ENCODE data around the gene DYNLT3.

DYNLT3 gene

DNA sequence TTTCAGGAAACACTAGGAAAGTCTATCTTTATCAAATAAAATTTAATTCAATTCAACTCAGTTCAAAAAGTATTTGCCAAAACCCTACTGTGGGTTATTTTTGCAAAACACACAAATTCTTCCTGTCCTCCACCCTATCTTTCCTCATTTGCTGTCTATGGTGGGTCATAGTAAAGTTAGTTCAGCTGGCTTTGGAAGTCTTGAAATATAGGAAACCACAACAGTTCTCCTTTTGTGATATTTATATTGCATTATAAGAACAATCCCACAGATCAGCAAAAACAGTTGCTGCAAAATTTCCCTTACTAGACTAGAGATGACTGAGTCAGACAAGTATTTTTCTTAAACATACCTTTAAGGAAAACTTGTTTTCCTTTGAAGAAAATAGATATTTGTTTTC, 45.3 kb downstream of the DYNLT3 start:
- no peak for ATAC-seq (ENCODE audit: low read depth)

DNA sequence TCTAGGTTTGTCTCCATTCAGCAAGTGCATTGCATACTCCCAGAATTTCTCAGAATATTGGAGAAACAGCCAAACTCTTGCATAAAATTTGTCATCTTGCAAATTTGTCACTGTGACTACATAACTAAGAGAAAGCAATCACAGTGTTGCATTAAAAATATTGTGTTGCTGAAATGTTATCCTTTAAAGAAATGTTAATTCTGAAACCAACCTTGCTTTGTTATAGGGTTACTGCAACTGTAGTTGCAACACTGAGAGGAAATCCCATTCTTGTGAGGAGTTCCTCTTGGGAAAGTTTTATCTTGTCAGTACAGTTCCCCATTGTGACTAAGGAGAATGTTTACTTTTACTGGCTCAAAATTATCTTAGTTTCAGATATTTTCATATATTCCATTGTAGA, 46.7 kb downstream of the DYNLT3 start:
- Histone ChIP-seq H3K4me1 (ENCODE audit: insufficient read depth, poor library complexity, severe bottlenecking) (no peaks in the 10 kb centered on the region), H3K27ac (ENCODE audit: poor library complexity, severe bottlenecking) (no peak overlapping the region), H3K36me3 (ENCODE audit: low read depth) (no peaks in the 10 kb centered on the region), H3K27me3 (ENCODE audit: insufficient read depth, poor library complexity, severe bottlenecking) (no peaks in the 10 kb centered on the region), H3K9me3 (ENCODE audit: severe bottlenecking) (no peaks in the 10 kb centered on the region), H3K4me3 (ENCODE audit: severe bottlenecking) (no peak overlapping the region)
- TF ChIP-seq, protein P1, sequence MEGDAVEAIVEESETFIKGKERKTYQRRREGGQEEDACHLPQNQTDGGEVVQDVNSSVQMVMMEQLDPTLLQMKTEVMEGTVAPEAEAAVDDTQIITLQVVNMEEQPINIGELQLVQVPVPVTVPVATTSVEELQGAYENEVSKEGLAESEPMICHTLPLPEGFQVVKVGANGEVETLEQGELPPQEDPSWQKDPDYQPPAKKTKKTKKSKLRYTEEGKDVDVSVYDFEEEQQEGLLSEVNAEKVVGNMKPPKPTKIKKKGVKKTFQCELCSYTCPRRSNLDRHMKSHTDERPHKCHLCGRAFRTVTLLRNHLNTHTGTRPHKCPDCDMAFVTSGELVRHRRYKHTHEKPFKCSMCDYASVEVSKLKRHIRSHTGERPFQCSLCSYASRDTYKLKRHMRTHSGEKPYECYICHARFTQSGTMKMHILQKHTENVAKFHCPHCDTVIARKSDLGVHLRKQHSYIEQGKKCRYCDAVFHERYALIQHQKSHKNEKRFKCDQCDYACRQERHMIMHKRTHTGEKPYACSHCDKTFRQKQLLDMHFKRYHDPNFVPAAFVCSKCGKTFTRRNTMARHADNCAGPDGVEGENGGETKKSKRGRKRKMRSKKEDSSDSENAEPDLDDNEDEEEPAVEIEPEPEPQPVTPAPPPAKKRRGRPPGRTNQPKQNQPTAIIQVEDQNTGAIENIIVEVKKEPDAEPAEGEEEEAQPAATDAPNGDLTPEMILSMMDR (IDR thresholded peaks at IDR 0.05; ENCODE audit: poor library complexity, severe bottlenecking): no peak
- no peak for ATAC-seq (ENCODE audit: low read depth)
- no peak for DNase-seq (ENCODE audit: low spot score)

More for the DNA sequence above, 45.3 kb downstream of the DYNLT3 start:
- Histone ChIP-seq H3K27ac (ENCODE audit: poor library complexity, severe bottlenecking) (no peak overlapping the region), H3K4me3 (ENCODE audit: severe bottlenecking) (no peak overlapping the region), H3K36me3 (ENCODE audit: low read depth) (no peaks in the 10 kb centered on the region), H3K4me1 (ENCODE audit: insufficient read depth, poor library complexity, severe bottlenecking) (no peaks in the 10 kb centered on the region), H3K27me3 (ENCODE audit: insufficient read depth, poor library complexity, severe bottlenecking) (no peaks in the 10 kb centered on the region), H3K9me3 (ENCODE audit: severe bottlenecking) (no peaks in the 10 kb centered on the region)
- no peak for DNase-seq (ENCODE audit: low spot score)
- TF ChIP-seq, protein P1 (IDR thresholded peaks at IDR 0.05; ENCODE audit: poor library complexity, severe bottlenecking): no peak

GRCh38 chrX:37799936-37800335, 47.4 kb downstream of the DYNLT3 start:
- H3K4me3 ChIP-seq (ENCODE audit: severe bottlenecking): no peak overlapping the region
- no peaks in the 10 kb centered on the region for H3K27me3 ChIP-seq (ENCODE audit: insufficient read depth, poor library complexity, severe bottlenecking)
- ATAC-seq (ENCODE audit: low read depth) (no peak), DNase-seq (ENCODE audit: low spot score) (no peak)
- H3K4me1 ChIP-seq (ENCODE audit: insufficient read depth, poor library complexity, severe bottlenecking): no peaks in the 10 kb centered on the region
- TF ChIP-seq, protein P1 (IDR thresholded peaks at IDR 0.05; ENCODE audit: poor library complexity, severe bottlenecking): no peak
- no peaks in the 10 kb centered on the region for H3K36me3 ChIP-seq (ENCODE audit: low read depth)
- H3K9me3 ChIP-seq (ENCODE audit: severe bottlenecking): no peaks in the 10 kb centered on the region
- H3K27ac ChIP-seq (ENCODE audit: poor library complexity, severe bottlenecking): no peak overlapping the region

DNA sequence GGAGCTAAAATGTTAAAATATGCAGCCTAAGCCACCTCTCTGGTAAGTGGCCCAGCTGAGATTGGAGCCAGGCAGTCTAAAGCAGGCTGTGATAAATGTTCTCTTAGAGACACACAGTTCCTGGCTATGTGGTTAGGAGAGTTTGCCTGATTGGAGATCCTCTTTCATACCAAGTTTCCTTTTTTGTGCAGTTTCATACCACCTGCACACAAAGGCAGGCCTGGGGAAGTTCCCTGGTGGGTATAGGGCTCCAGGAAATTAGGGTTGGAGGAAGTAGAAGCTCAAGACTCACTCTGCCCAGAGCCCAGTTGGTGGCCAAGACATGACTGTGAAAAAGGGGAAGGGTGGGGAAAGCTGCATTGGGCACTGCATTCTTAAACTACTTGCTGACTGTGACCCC, 50.6 kb downstream of the DYNLT3 start:
- Histone ChIP-seq H3K4me3 (ENCODE audit: severe bottlenecking) (no peak overlapping the region), H3K4me1 (ENCODE audit: insufficient read depth, poor library complexity, severe bottlenecking) (no peaks in the 10 kb centered on the region), H3K9me3 (ENCODE audit: severe bottlenecking) (no peaks in the 10 kb centered on the region), H3K27me3 (ENCODE audit: insufficient read depth, poor library complexity, severe bottlenecking) (no peaks in the 10 kb centered on the region), H3K36me3 (ENCODE audit: low read depth) (no peaks in the 10 kb centered on the region), H3K27ac (ENCODE audit: poor library complexity, severe bottlenecking) (no peak overlapping the region)
- DNase-seq (ENCODE audit: low spot score): no peak
- no peak for ATAC-seq (ENCODE audit: low read depth)
- TF ChIP-seq, protein P1 (IDR thresholded peaks at IDR 0.05; ENCODE audit: poor library complexity, severe bottlenecking): no peak

DNA sequence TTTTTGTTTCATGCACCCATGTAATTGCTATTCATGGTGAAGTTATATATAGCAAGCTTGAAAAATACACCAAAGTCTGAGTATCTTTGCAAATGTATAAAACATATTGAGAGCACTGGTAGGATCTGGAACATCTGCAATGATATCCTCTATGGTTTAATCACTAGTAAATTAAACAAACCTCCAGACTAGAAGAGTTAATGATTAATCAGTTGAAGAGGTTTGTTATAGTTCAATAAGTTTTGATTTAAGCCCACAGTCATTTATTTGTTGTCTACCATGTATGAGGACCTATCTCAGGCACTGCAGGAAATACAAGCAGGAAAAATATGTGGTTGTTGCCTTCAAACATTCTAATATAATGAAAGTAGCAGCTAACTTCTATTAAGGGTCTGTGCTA, 51.1 kb downstream of the DYNLT3 start:
- no peak overlapping the region for H3K27ac ChIP-seq (ENCODE audit: poor library complexity, severe bottlenecking)
- no peaks in the 10 kb centered on the region for H3K4me1 ChIP-seq (ENCODE audit: insufficient read depth, poor library complexity, severe bottlenecking)
- H3K36me3 ChIP-seq (ENCODE audit: low read depth): no peaks in the 10 kb centered on the region
- H3K4me3 ChIP-seq (ENCODE audit: severe bottlenecking): no peak overlapping the region
- no peak for DNase-seq (ENCODE audit: low spot score)
- no peak for ATAC-seq (ENCODE audit: low read depth)
- H3K27me3 ChIP-seq (ENCODE audit: insufficient read depth, poor library complexity, severe bottlenecking): no peaks in the 10 kb centered on the region
- TF ChIP-seq, protein P1 (IDR thresholded peaks at IDR 0.05; ENCODE audit: poor library complexity, severe bottlenecking): no peak
- no peaks in the 10 kb centered on the region for H3K9me3 ChIP-seq (ENCODE audit: severe bottlenecking)

Measured in RWPE2 (cell line).